SK-N-SH (cell line): ENCODE measurements around the gene MRGPRG.

Experiments
- EP300 ChIP-seq, 2 experiments: IDR thresholded peaks; 2 replicates each; pipeline versions ENCODE4 v1.4.0 to v1.6.1; 2012; ENCODE audit warnings: borderline replicate concordance in 1 of 2, low read depth in 1 of 2, low read length in 1 of 2
- FOSL2 ChIP-seq: IDR thresholded peaks from 2 replicates; pipeline ENCODE4 v1.4.0; 2012; ENCODE audit warnings: low read depth, mild to moderate bottlenecking, moderate library complexity, borderline replicate concordance
- MXI1 ChIP-seq: IDR thresholded peaks from 2 replicates; pipeline ENCODE4 v1.6.1; 2012; ENCODE audit warnings: mild to moderate bottlenecking, low read depth, low read length, improper control_type of control experiment
- POLR2AphosphoS5 ChIP-seq: IDR thresholded peaks from 2 replicates; pipeline ENCODE4 v1.6.1; 2012; ENCODE audit warnings: low read depth, low read length
- RAD21 ChIP-seq: IDR thresholded peaks from 2 replicates; pipeline ENCODE4 v1.6.1; 2012; ENCODE audit warnings: mild to moderate bottlenecking, low read length
- RFX5 ChIP-seq: IDR thresholded peaks from 2 replicates; pipeline ENCODE4 v1.6.1; 2012; ENCODE audit warnings: mild to moderate bottlenecking, improper control_type of control experiment, low read length
- SIN3A ChIP-seq: IDR thresholded peaks from 2 replicates; pipeline ENCODE4 v1.6.1; 2012; ENCODE audit warnings: low read depth, mild to moderate bottlenecking, low read length, moderate library complexity, borderline replicate concordance
- TAF1 ChIP-seq: IDR thresholded peaks from 2 replicates; pipeline ENCODE4 v1.6.1; 2012; ENCODE audit warnings: low read depth, mild to moderate bottlenecking, low read length, moderate library complexity, borderline replicate concordance
- TF ChIP-seq, protein P1 (sequence below): IDR thresholded peaks from 2 replicates; pipeline ENCODE4 v1.4.0; 2012; ENCODE audit warnings: low read depth
- TF ChIP-seq, protein P2 (sequence below): fragments of 200-600 bp; sonication (generic); IDR thresholded peaks from 2 replicates; pipeline ENCODE4 v1.6.1; 2017; ENCODE audit warnings: antibody characterized with exemption, mild to moderate bottlenecking, moderate library complexity
- TF ChIP-seq, protein P3 (sequence below): fragments of 150-350 bp; IDR thresholded peaks from 2 replicates; pipeline ENCODE4 v1.6.1; 2017; ENCODE audit warnings: antibody characterized with exemption, low read length, low read depth, borderline replicate concordance

- TF ChIP-seq POLR2AphosphoS5 (no peak), RFX5 (no peak), TAF1 (no peak), RAD21 (no peak), MXI1 (no peak), EP300 (IDR thresholded peaks at IDR 0.05; ENCODE audit: borderline replicate concordance in 1 of 2, low read depth in 1 of 2, low read length in 1 of 2) (no peak), SIN3A (no peak), FOSL2 (no peak)
- TF ChIP-seq, protein P1, sequence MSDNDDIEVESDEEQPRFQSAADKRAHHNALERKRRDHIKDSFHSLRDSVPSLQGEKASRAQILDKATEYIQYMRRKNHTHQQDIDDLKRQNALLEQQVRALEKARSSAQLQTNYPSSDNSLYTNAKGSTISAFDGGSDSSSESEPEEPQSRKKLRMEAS: no peak
- TF ChIP-seq, protein P2, sequence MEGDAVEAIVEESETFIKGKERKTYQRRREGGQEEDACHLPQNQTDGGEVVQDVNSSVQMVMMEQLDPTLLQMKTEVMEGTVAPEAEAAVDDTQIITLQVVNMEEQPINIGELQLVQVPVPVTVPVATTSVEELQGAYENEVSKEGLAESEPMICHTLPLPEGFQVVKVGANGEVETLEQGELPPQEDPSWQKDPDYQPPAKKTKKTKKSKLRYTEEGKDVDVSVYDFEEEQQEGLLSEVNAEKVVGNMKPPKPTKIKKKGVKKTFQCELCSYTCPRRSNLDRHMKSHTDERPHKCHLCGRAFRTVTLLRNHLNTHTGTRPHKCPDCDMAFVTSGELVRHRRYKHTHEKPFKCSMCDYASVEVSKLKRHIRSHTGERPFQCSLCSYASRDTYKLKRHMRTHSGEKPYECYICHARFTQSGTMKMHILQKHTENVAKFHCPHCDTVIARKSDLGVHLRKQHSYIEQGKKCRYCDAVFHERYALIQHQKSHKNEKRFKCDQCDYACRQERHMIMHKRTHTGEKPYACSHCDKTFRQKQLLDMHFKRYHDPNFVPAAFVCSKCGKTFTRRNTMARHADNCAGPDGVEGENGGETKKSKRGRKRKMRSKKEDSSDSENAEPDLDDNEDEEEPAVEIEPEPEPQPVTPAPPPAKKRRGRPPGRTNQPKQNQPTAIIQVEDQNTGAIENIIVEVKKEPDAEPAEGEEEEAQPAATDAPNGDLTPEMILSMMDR: no peak
- TF ChIP-seq, protein P3, sequence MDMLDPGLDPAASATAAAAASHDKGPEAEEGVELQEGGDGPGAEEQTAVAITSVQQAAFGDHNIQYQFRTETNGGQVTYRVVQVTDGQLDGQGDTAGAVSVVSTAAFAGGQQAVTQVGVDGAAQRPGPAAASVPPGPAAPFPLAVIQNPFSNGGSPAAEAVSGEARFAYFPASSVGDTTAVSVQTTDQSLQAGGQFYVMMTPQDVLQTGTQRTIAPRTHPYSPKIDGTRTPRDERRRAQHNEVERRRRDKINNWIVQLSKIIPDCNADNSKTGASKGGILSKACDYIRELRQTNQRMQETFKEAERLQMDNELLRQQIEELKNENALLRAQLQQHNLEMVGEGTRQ: no peak
Observed at GRCh38 chr11:3222003-3222855, 3.6 kb upstream of the MRGPRG start.
